HG03159 (cell line): ENCODE measurements around the gene ECD.
"Not testable (repeated sequence)": the region's sequence is repeated elsewhere in the genome, so short reads cannot be mapped to it uniquely, and the experiment has no call there.

Experiments used
- ATAC-seq: cut with Tn5 transposase; IDR thresholded peaks from one replicate; pipeline ENCODE4 v1.9.1; 2021; ENCODE audit warnings: mild to moderate bottlenecking, moderate library complexity; ENCODE audit not compliant: unreplicated experiment

The ECD gene

GRCh38 chr10:73161079-73161478 lies 6.7 kb downstream of the ECD start:
- ATAC-seq, result no peak

DNA sequence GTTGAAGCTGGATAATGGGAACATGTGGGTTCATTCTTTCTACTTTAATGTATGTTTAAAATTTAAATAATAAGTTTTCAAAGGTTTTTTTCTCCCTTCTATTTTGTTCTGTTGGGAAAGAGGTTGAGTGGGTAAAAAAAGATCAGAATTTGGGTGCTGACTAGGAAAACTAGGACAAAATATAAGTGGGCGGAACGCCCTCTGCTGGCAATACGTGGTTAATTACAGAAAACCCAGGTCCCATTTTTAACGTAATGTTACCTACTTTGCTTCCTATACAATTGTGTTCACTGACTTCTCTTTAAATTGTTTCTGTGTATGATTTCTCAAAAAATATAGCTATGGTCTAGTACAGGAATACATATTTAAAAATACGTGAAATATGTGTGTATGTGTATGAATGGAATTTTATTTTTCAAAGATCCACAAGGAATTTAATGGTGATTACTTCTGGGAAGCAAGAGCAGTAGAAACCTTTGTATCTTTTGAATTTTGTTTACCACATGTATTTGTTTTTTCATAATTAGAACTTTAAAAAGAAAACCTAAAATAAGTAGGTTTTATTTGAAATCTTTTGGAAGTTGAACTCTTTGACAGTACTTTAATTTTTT lies 8.7 kb downstream of the ECD start:
- no peak for ATAC-seq

DNA sequence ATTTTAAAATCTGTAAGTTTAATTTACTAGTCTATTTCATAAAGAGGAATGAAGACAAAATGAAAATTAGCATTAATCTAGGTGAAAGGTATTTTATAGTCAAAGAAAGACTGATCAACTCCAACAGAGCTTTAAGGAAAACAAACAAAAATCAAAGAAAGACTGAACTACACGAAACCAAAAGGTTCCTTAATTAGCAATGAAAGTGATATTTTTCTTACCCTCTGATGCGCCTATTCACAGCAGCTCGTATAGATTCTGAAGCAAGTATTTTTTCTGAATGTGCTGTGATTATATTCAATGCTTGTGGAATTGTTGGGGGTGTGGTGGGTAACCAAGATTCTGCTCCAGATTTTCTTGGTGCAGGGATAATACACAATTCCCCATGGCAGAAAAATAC lies 11.8 kb downstream of the ECD start:
- ATAC-seq, result no peak

DNA sequence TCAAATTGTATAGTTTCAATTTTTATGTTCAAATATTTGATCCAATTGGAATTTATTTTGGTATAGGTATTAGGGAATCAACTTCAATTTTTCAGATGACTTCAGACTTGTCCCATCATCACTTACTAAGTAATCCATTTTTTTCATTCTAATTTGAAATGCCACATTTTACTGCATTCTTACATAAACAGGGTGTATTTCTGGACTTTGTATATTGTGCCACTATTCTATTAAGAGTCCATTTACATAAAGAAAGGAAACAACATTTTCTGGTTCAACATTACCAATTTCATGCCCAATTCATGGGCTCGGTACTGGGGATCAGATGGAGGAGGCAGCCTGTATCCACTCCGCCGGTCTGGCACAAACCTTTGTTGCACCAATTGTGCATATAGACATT lies 15.8 kb downstream of the ECD start:
- ATAC-seq, result no peak

DNA sequence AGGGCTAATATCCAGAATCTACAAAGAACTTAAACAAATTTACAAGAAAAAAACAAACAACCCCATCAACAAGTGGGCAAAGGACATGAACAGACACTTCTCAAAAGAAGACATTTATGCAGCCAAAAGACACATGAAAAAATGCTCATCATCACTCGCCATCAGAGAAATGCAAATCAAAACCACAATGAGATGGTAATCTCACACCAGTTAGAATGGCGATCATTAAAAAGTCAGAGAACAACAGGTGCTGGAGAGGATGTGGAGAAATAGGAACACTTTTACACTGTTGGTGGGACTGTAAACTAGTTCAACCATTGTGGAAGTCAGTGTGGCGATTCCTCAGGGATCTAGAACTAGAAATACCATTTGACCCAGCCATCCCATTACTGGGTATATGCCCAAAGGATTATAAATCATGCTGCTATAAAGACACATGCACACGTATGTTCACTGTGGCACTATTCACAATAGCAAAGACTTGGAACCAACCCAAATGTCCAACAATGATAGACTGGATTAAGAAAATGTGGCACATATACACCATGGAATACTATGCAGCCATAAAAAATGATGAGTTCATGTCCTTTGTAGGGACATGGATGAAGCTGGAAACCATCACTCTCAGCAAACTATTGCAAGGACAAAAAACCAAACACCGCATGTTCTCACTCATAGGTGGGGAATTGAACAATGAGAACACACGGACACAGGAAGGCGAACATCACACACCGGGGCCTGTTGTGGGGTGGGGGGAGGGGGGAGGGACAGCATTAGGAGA lies 17.0 kb downstream of the ECD start:
- ATAC-seq, result not testable (repeated sequence)

GRCh38 chr10:73141603-73142002 lies 26.2 kb downstream of the ECD start:
- no peak for ATAC-seq

DNA sequence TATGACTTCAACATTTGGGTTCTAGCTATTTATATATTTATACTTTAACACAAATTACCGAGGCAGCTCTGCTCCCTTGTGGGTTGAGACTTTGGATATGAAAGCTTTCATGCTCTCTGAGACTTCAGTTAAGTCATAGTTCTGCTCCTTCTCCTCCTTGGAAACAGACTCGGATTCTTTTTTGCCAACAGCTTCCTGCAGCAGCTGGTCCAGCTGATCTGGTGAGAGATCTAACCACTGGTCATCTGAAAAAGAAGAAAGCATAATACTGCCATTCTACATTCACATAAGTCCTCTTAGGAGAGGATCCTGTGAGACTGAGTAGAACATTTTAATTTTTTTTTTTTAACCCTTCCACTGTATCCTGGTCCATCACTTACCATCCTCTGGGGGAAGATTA lies 28.6 kb downstream of the ECD start:
- no peak for ATAC-seq

- ATAC-seq, result no peak
Observed at GRCh38 chr10:73136627-73137026, 31.2 kb downstream of the ECD start.

- no peak for ATAC-seq
Observed at GRCh38 chr10:73134727-73135126, 33.1 kb downstream of the ECD start.

- ATAC-seq, result no peak
Observed at GRCh38 chr10:73131913-73132686, 35.7 kb downstream of the ECD start.

DNA sequence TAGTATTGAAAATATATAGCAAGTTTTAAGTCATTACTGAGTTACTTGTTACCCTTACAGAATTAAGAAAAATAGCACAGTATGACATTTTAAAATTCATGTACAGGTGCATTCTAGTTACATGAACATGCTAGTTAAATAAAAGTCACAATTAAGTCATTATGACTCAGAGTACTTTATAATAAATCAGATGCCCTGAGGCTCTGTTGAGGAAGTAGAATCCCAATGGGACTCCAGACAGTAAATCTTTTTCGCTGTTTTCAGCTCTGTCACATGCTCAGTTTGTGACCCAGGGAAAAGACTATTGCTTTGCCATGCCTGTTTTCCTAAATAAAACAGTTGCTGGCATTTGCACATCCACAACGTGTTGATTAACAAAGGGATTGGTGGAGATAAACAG lies 36.5 kb downstream of the ECD start:
- ATAC-seq, result no peak

DNA sequence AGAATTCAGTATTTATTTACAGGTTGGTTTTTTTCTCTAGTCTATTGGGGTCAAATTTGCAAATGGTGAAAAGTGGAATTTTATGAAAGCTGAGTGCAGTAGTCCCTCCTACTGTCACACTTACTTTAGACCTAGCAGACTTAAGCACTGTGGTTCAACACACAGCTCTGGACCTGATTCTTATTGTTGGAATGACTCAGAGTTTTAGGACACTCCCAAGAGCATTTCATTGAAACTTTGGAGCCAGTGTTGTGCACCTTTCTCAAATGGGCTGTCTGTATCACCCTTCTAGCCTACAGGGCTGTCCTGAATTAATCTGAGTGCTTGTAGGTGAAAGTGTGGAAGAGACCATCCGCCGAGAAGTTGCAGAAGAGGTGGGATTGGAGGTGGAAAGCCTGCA lies 41.5 kb downstream of the ECD start:
- ATAC-seq, result no peak

DNA sequence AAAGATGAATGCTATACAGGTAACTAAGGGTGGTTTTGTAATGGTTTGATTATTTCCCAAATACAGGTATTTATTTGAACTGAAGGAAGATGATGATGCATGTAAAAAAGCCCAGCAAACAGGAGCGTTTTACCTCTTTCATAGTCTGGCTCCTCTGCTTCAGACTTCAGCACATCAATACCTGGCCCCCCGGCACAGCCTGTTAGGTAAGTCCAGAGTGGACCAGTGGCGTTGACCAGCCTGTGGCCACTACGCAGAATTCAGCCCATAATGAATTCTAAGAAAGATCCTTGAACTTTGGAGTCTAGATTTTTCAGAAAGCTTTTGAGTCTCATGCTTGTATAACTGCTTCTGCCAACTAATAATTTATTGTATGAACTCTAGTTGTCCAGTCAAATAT lies 47.9 kb downstream of the ECD start:
- no peak for ATAC-seq

DNA sequence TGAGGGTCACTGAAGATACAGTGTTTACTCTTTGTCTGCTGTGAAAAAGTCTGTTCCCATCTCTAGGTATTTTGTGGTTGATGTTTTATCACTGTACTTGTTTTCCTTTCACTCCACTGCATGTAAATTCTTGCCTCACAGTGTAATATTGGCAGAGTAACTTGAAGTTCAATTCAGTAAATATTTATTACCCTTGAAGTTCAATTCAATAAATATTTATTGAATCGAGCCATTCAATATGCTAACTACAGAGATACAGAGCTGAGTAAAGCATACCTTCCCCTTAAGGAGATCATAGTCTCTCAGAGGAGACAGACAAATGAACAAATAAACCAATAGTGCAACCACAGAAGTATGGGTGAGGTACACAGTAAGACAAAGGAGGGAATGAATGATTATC lies 48.4 kb downstream of the ECD start:
- ATAC-seq, result no peak

DNA sequence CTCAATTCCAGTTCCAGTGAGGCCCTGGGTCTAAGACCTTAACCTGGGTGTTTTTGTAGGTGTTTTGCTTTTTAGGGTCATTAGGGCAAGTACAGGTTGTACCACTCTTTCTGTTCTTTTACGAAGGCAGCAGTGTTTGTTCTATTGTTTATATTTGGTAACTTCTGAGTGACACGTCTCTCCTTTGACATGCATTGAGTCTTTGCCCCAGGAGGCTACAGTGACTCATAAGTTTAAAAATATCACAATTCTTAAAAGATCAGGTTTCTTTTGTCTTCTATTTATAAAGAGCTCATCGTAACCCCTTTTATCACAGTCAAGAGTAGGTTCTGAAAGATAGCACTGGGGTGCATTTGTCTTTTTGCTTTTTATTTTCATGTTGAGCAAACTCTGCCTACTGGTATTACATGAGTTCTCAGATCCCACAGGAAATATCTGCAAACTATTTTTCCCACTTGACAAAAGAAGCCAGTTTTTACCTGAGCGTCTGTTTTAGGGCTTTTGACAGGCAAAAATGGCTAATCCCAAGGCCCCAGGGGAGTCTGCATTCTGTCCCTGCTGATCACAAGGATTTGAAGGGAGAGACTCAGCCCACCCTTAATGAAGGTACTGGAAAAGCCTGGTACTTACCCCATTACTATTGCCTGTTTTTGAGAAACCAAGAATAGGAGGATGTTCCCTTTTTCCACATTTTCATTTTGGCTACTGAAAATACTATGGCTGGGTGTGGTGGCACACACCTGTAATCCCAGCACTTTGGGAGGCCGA lies 49.6 kb downstream of the ECD start:
- ATAC-seq, result peak; percentile 72

- no peak for ATAC-seq
Observed at GRCh38 chr10:73116017-73116416, 51.8 kb downstream of the ECD start.

DNA sequence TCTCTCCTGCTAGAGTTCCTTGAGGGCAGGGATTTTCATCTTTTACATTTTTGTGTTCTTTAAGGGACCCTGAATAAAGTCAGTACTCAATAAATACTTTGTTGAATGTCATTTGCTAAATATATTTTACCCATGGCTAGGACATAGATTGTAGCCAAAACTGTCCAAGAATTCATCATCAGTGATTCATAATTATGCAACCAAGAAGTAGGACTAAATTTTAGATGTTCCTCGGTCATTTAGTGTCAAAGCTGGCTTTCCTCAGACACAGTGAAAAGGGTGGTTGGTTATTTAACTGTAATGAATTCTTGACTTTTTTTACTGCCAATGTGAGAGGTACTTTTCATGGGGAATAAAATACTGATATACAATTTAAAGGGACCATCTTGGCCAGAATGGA lies 54.3 kb downstream of the ECD start:
- no peak for ATAC-seq

DNA sequence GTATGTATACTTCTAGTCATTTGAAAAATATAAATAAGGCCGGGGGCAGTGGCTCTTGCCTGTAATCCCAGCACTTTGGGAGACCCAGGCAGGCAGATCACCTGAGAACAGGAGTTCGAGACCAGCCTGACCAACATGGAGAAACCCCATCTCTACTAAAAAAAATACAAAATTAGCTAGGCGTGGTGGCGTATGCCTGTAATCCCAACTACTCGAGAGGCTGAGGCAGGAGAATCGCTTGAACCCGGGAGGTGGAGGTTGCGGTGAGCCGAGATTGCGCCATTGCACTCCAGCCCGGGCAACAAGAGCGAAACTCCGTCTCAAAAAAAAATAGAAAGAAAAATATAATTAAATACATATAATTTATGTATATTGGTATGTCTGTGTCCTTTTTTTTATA lies 55.8 kb downstream of the ECD start:
- not testable (repeated sequence) for ATAC-seq

GRCh38 chr10:73110345-73110849 lies 57.4 kb downstream of the ECD start, which contains the start of gene NUDT13:
Gene NUDT13 (plus strand): TSS chr10:73110455. CDS start chr10:73114366, 3,911 bp downstream.
- ATAC-seq, result no peak

DNA sequence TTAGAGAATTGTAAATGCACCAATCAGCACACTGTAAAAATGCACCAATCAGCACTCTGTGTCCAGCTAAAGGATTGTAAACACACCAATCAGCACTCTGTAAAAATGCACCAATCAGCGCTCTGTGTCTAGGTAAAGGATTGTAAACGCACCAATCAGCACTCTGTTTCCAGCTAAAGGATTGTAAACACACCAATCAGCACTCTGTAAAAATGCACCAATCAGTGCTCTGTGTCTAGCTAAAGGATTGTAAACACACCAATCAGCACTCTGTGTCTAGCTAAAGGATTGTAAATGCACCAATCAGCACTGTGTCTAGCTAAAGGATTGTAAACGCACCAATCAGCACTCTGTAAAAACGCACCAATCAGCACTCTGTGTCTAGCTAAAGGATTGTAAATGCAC lies 58.6 kb downstream of the ECD start:
- not testable (repeated sequence) for ATAC-seq

DNA sequence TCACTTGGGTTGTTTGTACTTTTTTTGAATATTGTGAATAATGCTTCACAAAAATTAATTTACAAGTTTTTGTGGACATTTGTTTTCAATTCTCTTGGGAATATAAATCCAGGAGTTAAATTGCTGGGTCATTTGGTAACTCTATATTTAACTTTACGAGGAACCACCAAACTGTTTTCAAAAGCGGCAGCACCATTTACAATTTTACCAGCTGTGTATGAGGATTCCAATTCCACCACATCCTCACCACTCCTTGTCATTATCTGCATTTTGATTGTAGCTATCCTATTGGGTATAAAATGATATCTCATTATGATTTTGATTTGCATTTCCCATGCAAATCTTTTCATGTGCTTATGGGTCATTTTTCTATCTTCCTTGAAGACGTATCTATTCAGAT lies 61.5 kb downstream of the ECD start:
- no peak for ATAC-seq
